Cardiac fibroblast (primary cell): ENCODE measurements around the gene DLGAP4.

ENCODE experiments used
- DNase-seq, 2 donors: peaks; one replicate each; pipeline versions ENCODE4 v3.0.0 to v3.0.0-alpha.2; 2010; ENCODE audit warnings: low read depth in 2 of 2
- H3K4me3 ChIP-seq, 2 donors: replicated peaks in 1 of 2; 1 replicate in 1 of 2; 2 replicates in 1 of 2; pipeline ENCODE4 v1.5.1; 2011; ENCODE audit warnings: low read depth in 2 of 2, low read length in 2 of 2, mild to moderate bottlenecking in 2 of 2, moderate library complexity in 1 of 2
- TF ChIP-seq, protein P1 (sequence below): IDR thresholded peaks from one replicate; pipeline ENCODE4 v1.5.1; 2011; ENCODE audit warnings: low read depth, mild to moderate bottlenecking, low read length, inconsistent platforms

Gene DLGAP4

DNA sequence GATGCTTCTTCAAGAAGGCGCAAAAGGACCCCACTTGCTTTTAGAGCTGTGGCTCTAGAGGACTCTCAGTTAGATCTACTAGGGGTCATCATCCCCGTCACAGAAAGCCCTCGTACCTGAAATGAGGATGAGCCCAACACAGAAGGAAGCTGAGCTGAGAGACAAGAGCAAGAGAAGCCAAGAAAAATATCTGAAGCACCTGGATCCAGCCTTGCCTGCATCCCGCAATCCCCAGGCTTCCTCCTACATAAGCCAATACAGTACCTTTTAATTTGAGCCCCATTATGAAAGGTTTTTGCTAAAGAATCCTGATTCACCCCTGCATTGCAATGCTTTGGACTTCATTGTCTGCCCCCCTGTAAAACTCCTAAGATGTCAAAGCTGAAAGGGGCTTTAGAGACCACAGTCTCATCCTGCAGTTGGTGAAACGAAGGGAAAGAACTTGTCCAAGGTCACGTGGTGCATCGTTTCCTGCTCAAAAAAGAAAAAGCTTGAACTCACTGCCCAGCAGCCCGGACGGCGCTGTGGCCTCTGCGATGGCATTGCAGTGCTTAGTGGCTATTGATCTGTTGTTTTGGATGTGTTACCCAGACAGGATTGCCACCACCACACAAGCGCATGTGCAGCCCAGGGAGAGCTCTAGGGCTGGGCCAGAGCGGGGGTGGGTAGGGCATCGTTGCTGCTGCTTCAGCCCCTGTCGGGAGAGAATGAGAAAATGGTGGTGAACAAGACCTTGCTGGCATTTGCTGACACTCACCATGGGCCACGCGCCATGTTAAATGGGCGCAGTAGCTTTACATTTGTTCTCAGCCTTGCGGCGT is 41.5 kb upstream of the DLGAP4 start:
- no peak for DNase-seq
- H3K4me3 ChIP-seq: no peak overlapping the region
- TF ChIP-seq, protein P1, sequence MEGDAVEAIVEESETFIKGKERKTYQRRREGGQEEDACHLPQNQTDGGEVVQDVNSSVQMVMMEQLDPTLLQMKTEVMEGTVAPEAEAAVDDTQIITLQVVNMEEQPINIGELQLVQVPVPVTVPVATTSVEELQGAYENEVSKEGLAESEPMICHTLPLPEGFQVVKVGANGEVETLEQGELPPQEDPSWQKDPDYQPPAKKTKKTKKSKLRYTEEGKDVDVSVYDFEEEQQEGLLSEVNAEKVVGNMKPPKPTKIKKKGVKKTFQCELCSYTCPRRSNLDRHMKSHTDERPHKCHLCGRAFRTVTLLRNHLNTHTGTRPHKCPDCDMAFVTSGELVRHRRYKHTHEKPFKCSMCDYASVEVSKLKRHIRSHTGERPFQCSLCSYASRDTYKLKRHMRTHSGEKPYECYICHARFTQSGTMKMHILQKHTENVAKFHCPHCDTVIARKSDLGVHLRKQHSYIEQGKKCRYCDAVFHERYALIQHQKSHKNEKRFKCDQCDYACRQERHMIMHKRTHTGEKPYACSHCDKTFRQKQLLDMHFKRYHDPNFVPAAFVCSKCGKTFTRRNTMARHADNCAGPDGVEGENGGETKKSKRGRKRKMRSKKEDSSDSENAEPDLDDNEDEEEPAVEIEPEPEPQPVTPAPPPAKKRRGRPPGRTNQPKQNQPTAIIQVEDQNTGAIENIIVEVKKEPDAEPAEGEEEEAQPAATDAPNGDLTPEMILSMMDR: no peak

DNA sequence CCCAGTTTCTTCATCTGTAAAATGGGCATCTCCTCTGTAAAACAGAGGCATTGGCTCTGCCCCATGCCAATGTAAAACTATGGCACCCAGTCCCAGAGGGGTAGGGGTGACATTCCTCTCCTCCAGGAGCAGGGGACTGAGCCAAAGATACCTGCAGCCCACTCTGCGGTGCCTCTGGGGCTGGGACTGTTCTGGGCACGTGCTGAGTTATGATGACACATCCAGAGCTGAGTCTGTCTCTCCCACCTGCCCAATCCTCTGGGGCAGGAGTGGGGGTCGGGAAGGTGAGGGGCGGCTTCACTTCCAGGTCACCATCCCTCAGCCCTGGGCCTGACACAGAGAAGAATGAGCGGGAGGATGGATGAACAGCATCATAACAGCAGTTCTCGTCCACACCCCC is 40.0 kb upstream of the DLGAP4 start:
- no peak for DNase-seq
- no peak overlapping the region for H3K4me3 ChIP-seq
- TF ChIP-seq, protein P1: no peak

DNA sequence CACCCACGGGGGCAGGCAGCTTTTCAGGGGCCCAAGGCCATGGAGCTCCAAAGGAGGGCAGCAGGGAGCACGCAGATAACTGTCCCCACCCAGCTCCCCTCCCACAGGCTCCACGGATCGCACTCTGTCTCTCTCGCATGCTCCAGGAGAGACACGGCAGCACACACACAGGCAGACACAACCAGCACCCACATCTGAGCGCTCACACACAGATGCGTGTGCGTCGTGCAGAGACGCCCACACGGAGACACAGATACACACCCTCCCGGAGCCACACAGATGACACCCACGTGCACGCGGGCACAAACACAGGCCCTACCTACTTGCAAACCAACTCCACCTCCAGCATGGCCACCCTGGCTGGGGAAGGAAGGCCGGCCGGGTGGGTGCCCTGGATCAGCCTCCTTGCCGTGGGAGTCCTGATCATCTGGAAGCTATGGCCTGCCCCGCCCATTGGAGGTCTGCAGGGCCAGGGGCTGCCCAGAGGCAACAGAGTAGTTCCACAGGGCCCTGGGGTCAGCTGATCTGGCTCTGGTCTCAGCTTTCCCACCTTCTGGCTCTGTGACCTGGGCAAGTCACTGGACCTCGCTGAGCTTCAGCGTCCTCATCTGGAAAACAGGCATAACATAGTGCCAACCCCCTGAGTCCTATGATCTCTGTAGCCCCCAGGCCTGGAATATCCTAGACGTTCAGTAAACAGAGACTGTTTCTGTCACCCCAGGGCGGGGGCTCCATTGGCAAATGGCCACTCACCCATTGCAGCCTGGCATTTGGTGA is 38.3 kb upstream of the DLGAP4 start:
- no peak overlapping the region for H3K4me3 ChIP-seq
- TF ChIP-seq, protein P1: no peak
- no peak for DNase-seq

DNA sequence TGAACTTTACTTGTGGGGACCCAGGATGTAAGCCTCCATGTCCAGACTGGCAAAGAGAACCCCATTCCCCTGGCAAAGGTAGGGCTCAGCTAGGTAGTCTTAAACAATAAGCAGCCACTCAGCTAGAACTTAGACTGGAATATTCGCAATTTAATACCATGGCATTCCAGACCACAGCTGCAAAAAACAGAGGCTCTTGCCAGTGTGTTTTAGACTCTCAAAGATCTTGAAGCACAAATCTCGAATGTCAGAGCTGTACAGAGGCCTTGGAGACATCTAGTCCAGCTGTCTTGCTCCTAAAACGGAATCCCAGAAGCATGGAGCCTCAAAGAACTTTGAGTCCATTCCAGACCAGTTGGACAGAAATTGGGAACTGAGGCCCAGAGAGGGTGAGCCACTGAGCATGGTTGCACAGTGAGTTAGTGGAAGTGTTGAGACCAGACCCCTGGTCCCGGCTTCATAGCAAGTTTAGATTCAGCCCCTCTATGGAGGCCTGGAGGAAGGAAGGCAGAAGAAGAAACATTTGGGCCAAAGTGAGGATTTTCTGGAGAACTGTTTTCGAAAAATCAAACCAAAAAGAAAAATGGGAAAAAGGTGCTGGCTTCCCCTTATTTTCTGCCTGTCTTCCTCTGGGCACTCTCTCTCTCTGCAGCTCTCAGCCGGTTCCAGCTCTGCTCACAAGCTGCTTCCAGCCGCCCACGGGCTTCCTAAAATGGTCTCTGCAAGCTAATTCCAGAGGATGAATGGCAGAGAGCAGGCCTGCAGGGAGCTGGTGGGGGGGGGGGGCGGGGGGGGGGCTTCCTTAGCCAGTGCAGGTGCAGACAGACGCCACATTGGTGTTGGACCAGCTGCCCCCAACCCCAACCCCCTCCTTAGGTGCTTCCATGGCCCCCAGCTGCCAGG is 37.4 kb upstream of the DLGAP4 start:
- TF ChIP-seq, protein P1: no peak
- no peak for DNase-seq
- H3K4me3 ChIP-seq: no peak overlapping the region

DNA sequence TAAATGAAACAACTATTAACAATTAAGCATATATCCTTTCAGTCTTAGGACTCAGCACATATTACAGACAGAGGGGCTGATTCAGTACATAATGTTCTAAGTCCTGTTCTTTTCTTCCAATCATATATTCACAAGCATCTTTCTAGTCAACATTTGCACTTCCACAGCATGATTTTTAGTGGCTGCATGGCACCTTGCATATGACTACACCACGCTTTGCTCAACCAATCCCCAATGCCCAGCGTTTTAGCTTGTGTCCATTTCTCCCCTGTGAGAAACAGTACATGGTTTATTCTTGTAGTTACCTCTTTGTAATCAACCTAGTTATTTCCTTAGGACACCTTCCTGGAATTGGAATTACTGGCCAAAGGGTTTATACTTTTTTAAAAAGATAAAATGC is 36.6 kb upstream of the DLGAP4 start:
- no peak overlapping the region for H3K4me3 ChIP-seq
- TF ChIP-seq, protein P1: no peak

More for the DNA sequence above, 36.6 kb upstream of the DLGAP4 start:
- DNase-seq: no peak
